Activated CD4-positive, alpha-beta T cell treated with anti-CD3 and anti-CD28 coated beads, Interleukin-2, amount 50 U/mL, for 48 hours (primary cell): ENCODE measurements around the gene RPS6KL1.
A peak's percentile ranks its signal among the peaks of the same experiment; 100 is the strongest.

Experiments
- DNase-seq, 2 experiments: peaks; one replicate each; pipeline ENCODE4 v3.0.0-alpha.2; 2020

The RPS6KL1 gene

DNA sequence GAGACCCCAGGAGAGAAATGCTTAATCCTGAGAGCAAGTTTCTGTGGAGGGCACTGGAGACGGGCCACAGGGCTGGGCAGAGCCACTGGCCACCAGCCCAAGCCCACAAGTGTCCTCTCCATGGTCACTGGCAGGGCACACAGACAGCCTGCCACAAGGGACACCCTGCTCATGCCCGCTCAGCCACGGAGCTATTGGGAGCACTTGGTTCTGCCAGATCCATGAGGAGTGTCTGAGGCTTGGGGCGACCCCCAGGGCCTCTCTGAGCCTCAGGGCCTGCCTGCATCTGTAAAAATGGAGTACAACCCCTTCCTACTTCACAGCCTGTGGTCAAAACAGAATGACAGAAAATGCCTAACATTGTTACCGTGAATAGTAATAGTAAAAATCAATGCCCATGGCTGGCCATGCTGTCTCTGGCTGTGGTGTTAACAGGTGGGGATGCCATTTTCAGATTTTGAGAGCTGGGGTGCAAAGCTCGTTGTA is 29.2 kb upstream of the RPS6KL1 start:
- DNase-seq = no peak

DNA sequence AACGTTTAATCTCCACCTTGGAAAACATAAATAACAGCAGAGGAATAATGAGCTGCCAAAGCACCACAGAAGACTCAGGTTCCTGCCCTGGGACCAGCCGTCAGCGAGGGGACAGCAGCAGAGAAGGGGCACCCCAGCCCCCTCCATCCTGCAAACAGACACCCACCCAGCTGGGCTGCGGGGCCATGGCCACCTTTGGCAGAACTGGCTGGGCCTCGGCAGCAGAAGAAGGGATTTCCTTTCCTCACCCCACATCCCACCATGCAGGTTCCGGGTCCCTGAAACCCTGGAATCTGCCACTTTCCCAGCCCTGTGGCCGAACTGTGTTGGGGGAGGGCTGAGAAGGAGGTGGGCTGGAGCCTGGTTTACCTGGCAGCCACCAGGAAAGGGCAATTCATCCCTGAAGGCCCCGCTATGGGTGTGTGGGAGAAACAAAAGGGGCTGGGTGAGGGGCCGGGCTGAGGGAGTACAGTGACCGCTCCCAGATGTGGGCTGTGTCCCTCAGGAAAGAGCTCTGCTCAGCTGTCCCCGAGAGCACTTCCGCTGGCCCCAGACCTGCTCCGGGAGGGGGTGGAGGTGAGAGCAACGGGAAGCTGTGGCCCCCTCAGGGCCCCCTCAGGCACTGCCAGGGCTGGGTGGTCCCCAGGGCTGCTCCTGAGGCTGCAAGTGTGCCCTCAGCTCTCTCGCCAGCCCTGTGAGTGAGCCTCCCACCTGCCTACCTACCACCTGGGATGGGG is 28.6 kb upstream of the RPS6KL1 start:
- no peak for DNase-seq

GRCh38 chr14:74950795-74951442 is 27.9 kb upstream of the RPS6KL1 start:
- DNase-seq = no peak

DNA sequence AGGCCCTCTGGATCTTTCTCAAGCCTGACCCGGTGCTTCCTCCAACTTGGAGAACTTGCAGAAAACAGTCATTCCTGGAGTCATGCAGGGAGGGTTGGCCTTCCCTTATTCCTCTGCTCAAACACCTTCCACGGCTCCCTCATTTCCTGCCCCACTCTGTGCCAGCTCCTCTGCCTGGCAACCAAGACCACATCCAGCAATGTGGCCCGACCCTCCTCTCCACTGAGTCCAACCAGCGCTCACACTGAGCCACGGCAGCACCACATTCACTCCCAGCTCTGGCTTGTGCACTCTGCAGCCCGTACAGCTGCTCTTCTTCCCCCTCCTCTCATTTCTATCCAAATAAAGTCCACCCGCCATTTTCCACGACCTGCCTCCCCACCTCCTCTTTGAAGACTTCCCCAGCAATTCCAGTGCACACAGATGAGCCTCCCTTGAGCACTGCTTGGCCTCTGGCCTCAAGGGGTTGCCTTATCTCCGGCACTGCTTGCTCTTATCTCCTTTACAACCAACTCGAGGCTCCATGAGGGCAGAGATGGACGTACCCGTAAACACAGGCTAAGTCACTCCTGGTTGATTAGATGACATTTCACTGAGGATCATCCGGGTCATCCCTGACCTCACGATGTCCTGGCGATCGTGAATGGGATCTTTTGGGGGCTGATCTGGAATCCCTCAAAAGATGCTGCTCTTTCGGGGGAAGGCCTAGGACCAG is 27.0 kb upstream of the RPS6KL1 start:
- DNase-seq = no peak

DNA sequence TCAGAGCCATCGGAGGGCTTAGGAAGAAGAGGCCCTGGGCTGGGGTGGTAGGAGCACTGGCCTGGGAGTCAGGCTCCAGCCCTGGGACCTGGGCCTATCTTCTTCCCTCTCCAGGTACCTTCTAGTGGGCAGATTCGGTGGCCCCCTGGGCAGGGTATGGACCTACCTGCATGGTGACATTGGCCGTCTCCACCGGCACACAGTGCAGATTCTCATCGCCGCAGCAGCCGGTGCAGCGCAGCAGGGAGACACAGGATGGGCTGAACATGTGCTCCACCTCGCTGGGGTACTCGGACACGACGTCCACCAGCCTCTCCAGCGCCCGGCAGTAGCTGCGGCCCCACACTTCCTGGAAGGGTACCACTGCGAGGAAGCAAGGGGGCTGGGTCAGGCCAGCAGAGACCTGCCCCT is 26.1 kb upstream of the RPS6KL1 start:
- DNase-seq = no peak

GRCh38 chr14:74948228-74949175 is 25.4 kb upstream of the RPS6KL1 start:
- no peak for DNase-seq

- DNase-seq = no peak
Observed at GRCh38 chr14:74947353-74948227, 24.5 kb upstream of the RPS6KL1 start.

- DNase-seq = no peak
Observed at GRCh38 chr14:74946659-74947281, 23.7 kb upstream of the RPS6KL1 start.

GRCh38 chr14:74945852-74946658 is 23.0 kb upstream of the RPS6KL1 start:
- peak; percentile 84 to 87 for DNase-seq

GRCh38 chr14:74945261-74945851 is 22.3 kb upstream of the RPS6KL1 start:
- DNase-seq = peak; percentile 41 to 55

DNA sequence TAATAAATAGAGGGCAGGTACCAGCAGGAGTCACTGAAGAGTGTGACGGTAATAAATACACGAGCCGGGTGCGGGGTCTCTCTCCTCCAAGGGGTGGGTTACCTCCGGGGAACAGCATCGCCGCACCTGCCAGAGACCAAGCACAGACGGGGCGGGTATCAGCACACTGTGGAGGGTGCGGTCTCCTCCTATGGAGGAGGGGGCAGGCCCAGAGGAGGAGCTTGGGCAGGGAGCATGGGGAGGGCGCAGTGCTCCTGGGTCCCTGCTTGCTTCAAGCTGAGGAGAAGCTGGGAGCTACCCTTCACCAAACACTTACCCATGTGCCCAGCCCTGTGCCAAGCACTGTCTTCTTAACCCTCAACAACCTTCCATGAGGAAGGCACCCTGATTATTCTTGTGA is 19.5 kb upstream of the RPS6KL1 start:
- no peak for DNase-seq

DNA sequence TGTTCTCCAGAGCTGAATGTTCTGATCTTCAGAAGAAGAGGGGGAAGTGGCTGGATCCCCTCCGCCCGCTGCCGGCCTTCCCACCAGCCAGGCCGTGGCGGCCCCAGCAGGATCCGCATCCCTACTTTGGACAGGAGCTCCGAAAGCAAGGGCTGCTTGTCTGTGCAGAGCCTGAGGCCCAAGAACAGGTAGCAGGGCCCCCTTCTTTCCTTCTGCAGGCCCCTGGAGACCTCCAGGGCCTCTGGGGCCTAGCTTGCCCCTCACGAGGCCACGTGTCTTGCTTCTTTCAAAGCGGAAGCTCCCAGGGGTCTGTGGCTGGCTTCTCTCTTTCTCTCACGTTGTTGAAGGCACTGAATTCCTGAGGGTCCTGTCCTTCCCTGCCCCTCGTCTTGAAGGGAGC is 19.1 kb upstream of the RPS6KL1 start:
- DNase-seq = no peak

DNA sequence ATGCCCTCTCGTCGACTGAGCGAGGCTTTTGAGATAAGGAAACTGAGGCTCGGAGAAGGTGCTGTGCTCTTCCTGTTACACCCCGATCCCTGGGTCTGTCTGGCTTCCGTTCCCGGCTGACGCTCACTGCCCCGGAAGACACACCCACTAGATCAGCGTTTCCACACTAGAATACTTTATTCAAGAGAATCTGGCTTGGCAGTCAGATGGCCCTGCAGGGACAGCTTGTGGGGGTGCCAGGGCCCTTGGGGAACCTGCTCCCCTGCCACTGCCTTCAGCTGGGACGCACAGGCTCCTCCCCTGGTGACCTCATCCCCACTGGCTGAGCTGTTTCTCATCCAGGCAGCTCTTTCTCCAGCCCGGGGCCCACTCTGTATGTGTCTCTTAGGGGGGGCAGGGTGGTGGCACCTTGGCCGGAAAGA is 18.6 kb upstream of the RPS6KL1 start:
- peak; percentile 66 to 73 for DNase-seq

DNA sequence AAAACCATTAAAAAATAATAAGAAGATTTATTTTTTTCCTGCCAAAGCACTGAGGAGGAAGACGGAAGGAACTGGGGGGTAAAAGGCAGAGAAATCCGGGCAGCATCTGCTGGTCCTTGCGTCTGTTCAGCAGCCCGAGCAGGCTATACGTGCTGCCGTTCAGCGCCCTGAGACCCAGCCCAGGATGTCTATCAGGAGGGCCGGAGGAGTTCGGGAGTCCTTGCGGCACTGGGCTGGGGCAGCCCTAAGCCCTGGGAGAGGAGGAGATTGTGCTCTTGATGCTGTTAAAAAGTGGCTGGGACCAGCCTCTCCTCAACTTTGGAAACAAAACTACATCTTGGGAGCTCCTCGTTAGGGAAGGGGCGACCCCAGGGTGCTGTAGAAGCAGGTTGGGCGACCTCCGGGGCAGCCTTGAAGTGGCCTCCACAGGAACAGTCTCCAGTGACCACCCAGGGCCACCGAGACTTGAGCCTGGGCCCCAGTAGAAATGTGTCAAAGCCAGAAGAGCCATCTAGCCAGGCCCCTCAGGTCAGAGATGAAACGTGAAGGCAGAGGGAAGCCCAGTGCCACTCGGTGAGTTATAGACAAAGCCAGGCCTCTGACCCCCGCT is 18.0 kb upstream of the RPS6KL1 start:
- no peak for DNase-seq

DNA sequence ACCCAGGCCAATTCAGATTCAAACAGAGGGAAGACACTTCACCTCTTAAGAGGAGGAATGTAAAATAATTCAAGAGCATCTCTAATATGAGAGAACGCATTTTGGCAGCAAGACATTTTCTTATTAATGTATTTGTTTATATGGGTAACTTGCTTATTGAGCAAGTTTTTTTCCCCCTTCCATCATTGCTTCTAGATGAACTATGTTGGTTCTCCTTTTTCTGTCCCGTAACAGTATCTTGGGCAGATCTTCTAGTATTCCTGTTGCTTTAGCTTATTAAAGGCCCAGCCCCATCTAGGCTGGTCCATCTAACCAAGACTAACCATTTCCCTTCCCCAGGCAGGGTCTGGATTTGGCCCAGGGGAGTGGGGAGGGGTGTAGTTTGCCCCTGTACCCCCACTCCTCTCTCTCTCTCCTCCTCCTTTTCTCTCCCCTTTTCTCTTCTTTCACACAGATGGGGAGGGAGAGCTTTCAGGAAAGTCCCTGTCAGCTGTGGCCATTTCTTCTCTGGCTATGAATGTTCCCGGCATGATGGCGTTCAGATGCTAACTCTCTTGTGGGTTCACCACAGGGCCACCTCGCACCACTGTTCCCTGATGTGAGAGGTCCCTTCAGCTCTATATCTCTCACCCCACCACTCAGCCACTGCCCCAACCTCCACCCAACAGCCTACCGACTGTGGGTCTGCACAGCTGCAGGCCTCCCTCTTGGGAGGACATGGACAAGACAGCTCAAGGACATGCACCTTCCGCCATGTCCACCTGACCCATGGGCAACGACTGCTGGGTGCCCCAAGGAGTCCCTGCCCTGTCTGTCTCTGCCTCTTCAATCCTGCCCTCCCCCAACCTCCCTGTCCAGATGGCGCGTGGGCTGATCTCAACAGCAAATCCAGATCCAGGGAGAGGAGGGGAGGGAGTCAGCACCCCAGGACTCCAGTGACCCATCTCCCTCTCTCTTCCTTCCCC is 15.8 kb upstream of the RPS6KL1 start:
- DNase-seq = no peak

DNA sequence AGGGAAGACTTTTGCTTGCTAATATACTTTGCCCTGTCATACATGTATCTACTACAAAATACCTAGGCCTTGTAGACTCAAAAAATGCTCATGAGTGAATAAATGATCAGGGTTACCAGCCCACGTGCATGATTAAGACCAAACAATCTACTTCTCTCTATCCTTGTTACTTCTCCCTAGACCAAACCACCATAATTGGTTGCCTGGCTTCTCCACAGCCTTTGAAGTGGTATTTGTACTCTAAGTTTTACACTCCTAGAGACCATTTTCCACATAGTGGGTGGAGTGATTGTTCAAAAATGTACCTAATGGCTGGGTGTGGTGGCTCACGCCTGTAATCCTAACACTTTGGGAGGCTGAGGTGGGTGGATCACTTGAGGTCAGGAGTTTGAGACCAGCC is 14.1 kb upstream of the RPS6KL1 start:
- no peak for DNase-seq

- no peak for DNase-seq
Observed at GRCh38 chr14:74936731-74937130, 13.7 kb upstream of the RPS6KL1 start.

- no peak for DNase-seq
Observed at GRCh38 chr14:74936151-74936550, 13.1 kb upstream of the RPS6KL1 start.
